Measurements from ENCODE around the gene NPTN.
A peak's percentile ranks its signal among the peaks of the same experiment; 100 is the strongest.
"Not testable (repeated sequence)": the region's sequence is repeated elsewhere in the genome, so short reads cannot be mapped to it uniquely, and the experiment has no call there.

NPTN gene

DNA sequence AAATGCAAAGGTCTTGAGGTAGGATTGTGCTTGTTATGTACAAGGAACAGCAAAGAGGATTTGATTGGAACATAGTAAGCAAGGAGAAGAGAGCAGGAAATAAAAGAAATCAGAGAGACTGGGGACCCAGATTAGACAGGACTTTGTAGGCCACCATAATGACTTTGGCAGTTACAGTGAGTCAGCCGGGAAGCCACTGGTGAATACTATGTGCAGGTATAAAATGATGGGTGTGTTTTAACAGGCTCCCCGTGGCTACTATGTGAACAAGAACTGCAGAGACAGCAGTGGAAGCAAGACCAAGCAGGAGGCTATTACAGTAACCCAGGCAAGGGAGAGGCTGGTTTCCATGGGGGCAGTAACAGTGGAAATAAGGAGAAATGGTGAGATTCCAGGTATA is 55.2 kb downstream of the NPTN start:
- no peak for DNase-seq
- in situ Hi-C loops (cut with MboI; ENCODE audit: low pct_unique_long_range_greater_than_20kb, low sequenced_read_pairs): no loop called here

- in situ Hi-C loops (cut with MboI; ENCODE audit: low pct_unique_long_range_greater_than_20kb, low sequenced_read_pairs); DNase-seq: not testable (repeated sequence)
These were observed 55.6 kb downstream of the NPTN start for GRCh38 chr15:73577593-73577992.

DNA sequence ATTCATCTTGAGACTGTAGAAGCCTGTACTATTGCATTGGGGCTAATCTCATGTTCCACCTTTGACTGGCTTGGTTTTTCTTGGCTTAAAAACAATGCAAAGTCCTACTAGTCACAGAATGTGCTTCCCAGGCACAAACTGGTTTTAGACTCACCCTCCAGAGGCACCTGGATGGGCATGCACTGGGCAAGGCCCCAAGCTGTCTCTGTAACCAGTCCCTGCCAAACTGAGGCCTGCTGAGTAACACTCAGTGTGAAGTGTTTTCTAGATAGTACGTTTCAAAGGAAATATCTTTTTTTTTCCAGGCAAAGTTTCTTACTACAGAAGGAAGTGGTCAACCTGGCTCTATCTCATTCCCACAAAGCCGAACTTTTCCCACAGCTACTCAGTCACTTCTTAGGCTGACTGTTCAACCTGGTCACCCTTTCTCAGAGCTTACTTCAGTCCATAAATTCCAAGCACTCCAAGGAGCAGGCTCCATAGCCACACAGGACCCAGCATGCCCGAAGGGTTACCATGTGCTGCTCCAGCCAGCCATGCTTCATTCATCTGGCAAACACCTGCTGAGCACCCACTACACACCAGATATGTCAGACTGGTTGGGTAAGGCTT is 57.4 kb downstream of the NPTN start:
- DNase-seq: no peak
- in situ Hi-C loops (cut with MboI; ENCODE audit: low pct_unique_long_range_greater_than_20kb, low sequenced_read_pairs): no loop called here

DNA sequence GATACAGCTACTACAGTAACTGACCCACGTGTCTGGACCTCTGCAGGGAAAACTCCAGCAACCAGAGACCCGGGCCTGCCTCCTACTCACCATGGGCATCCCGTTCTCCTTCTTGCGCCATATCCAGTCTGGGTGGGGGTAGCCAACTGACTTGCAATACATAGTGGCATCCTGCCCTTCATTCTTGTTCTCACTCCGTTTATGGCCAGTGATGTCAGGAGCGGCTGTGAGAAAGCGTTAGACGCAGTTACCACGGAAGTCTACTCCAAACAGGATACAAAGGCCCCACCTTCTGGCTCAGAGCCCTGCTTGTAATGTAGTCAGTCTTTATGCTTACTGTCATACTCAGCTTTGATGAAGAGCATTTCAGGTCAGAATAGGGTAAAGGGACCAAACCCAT is 59.6 kb downstream of the NPTN start:
- in situ Hi-C loops (cut with MboI; ENCODE audit: low pct_unique_long_range_greater_than_20kb, low sequenced_read_pairs): no loop called here
- DNase-seq: no peak

DNA sequence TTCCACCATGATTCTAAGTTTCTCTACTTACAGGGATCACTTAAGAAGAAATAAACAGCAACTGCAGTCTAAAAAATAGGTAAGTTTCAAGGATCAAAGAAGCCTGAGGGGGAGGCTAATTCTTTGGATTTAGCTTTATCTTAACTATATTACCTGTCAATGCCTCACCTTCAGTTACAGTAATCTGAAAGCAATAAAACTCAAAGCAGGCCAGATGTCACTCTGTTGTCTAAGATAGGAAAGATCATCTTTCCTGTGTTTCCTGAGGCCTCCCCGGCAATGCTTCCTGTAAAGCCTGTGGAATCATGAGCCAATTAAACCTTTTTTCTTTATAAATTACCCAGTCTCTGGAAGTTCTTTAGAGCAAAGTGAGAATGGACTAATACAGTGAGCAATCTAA is 60.2 kb downstream of the NPTN start:
- no peak for DNase-seq
- in situ Hi-C loops (cut with MboI; ENCODE audit: low pct_unique_long_range_greater_than_20kb, low sequenced_read_pairs): no loop called here

- DNase-seq: no peak
- in situ Hi-C loops (cut with MboI; ENCODE audit: low pct_unique_long_range_greater_than_20kb, low sequenced_read_pairs): no loop called here
These were observed 60.9 kb downstream of the NPTN start for GRCh38 chr15:73572296-73572695.

GRCh38 chr15:73571346-73571745 is 61.8 kb downstream of the NPTN start:
- no peak for DNase-seq
- in situ Hi-C loops (cut with MboI; ENCODE audit: low pct_unique_long_range_greater_than_20kb, low sequenced_read_pairs): no loop called here

GRCh38 chr15:73570355-73571032 is 62.7 kb downstream of the NPTN start:
- DNase-seq: no peak
- in situ Hi-C loops (cut with MboI; ENCODE audit: low pct_unique_long_range_greater_than_20kb, low sequenced_read_pairs): no loop called here

- in situ Hi-C loops (cut with MboI; ENCODE audit: low pct_unique_long_range_greater_than_20kb, low sequenced_read_pairs): no loop called here
- no peak for DNase-seq
These were observed 63.8 kb downstream of the NPTN start for GRCh38 chr15:73569361-73569760.

GRCh38 chr15:73568564-73569280 is 64.5 kb downstream of the NPTN start:
- in situ Hi-C loops (cut with MboI; ENCODE audit: low pct_unique_long_range_greater_than_20kb, low sequenced_read_pairs): no loop called here
- DNase-seq: no peak

- no peak for DNase-seq
- in situ Hi-C loops (cut with MboI; ENCODE audit: low pct_unique_long_range_greater_than_20kb, low sequenced_read_pairs): no loop called here
These were observed 66.2 kb downstream of the NPTN start for GRCh38 chr15:73567020-73567419.

- in situ Hi-C loops (cut with MboI; ENCODE audit: low pct_unique_long_range_greater_than_20kb, low sequenced_read_pairs): no loop called here
- peak; percentile 86 for DNase-seq
These were observed 68.9 kb downstream of the NPTN start for GRCh38 chr15:73564255-73564654.

GRCh38 chr15:73560501-73561117 is 72.6 kb downstream of the NPTN start:
- in situ Hi-C loops (cut with MboI; ENCODE audit: low pct_unique_long_range_greater_than_20kb, low sequenced_read_pairs): no loop called here
- DNase-seq: peak; percentile 81

DNA sequence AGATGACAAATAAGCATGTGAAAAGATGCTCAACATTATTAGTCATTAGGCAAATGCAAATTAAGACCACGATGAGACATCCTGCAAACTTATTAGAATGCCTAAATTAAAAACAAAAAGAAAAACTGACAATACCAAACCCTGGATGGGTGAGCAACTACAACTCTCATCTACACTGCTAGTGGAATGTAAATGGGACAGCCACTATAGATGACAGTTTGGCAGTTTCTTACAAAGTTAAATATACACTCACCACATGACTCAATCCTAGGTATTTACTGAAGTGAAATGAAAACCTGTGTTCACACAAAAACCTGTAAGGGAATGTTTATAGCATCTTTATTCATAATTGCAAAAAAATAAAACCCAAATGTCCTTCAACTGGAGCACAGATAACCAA is 74.7 kb downstream of the NPTN start:
- DNase-seq: no peak
- in situ Hi-C loops (cut with MboI; ENCODE audit: low pct_unique_long_range_greater_than_20kb, low sequenced_read_pairs): no loop called here

- in situ Hi-C loops (cut with MboI; ENCODE audit: low pct_unique_long_range_greater_than_20kb, low sequenced_read_pairs): no loop called here
- no peak for DNase-seq
These were observed 78.1 kb downstream of the NPTN start for GRCh38 chr15:73555080-73555479.

GRCh38 chr15:73550190-73550589 is 83.0 kb downstream of the NPTN start:
- in situ Hi-C loops (cut with MboI; ENCODE audit: low pct_unique_long_range_greater_than_20kb, low sequenced_read_pairs): no loop called here
- DNase-seq: no peak

DNA sequence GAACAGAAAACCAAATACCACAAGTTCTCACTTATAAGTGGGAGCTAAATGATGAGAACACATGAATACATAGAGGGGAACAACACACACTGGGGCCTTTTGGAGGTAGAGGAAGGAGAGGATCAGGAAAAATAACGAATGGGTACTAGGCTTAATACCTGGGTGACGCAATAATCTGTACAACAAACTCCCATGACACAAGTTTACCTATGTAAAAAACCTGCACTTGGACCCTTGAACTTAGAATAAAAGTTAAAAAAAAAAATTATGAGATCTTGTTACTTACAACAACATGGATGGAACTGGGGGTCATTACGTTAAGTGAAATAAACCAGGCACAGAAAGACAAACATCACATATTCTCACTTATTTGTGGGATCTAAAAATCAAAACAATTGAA is 84.3 kb downstream of the NPTN start:
- DNase-seq; in situ Hi-C loops (cut with MboI; ENCODE audit: low pct_unique_long_range_greater_than_20kb, low sequenced_read_pairs): not testable (repeated sequence)

- in situ Hi-C loops (cut with MboI; ENCODE audit: low pct_unique_long_range_greater_than_20kb, low sequenced_read_pairs): no loop called here
- DNase-seq: no peak
These were observed 91.7 kb downstream of the NPTN start for GRCh38 chr15:73541479-73541878.

DNA sequence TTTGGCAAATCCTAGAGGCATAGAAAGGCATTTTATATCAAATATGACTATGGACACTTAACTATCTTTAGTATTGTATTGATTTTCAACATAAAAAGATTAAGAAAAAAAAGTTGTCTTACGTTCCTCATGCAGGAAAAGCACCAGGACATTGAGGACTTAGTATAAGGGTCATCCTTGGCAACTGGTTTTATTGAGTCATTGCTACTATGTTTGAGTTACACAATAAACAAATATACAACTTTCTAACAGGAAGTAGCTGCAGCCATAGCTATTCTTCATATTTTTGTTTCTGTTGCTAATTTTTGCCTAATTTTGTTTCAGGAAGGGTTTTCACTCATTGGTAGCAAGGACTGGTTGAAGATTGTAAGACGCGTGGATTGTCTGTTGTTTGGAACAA is 93.0 kb downstream of the NPTN start:
- in situ Hi-C loops (cut with MboI; ENCODE audit: low pct_unique_long_range_greater_than_20kb, low sequenced_read_pairs): no loop called here
- no peak for DNase-seq
